Esophagus muscularis mucosa (tissue), 4 donors: ENCODE results near the gene SLC25A26. TPM values are rescaled to one million over a fixed set of nuclear protein-coding genes. Genes with fewer than 3 reads are reported as not detected.
A peak's percentile ranks its signal among the peaks of the same experiment; 100 is the strongest.

ENCODE experiments used
- DNase-seq: peaks from one replicate; pipeline ENCODE4 v3.0.0-alpha.2; 2017; ENCODE audit errors: extremely low spot score
- H3K27ac ChIP-seq, 4 donors: fragments of 200-600 bp; sonication (generic); replicated peaks in 1 of 4; 1 replicate in 3 of 4; 2 replicates in 1 of 4; pipeline ENCODE4 v1.5.1; 2016 to 2019; ENCODE audit warnings: mild to moderate bottlenecking in 1 of 4
- H3K27me3 ChIP-seq, 4 donors: fragments of 200-600 bp; sonication (generic); one replicate each; pipeline versions ENCODE4 v1.5.1 to v1.6.0; 2016 to 2019
- H3K36me3 ChIP-seq, 4 donors: fragments of 200-600 bp; sonication (generic); one replicate each; pipeline ENCODE4 v1.5.1; 2016 to 2019
- H3K4me1 ChIP-seq, 4 donors: fragments of 200-600 bp; sonication (generic); one replicate each; pipeline ENCODE4 v1.5.1; 2016 to 2019
- H3K4me3 ChIP-seq, 4 donors: fragments of 200-600 bp; sonication (generic); 1 replicate in 2 of 4; 2 replicates in 2 of 4; pipeline ENCODE4 v1.5.1; 2016 to 2019; ENCODE audit warnings: mild to moderate bottlenecking in 4 of 4, moderate library complexity in 1 of 4
- H3K9me3 ChIP-seq, 4 donors: fragments of 200-600 bp; sonication (generic); 1 replicate in 3 of 4; 2 replicates in 1 of 4; pipeline ENCODE4 v1.5.1; 2016 to 2019
- CTCF ChIP-seq, 3 experiments: fragments of 200-600 bp in 2 of 3; fragments of 450-650 bp in 1 of 3; sonication (generic) in 2 of 3; IDR thresholded peaks; one replicate each; pipeline ENCODE4 v1.5.1; 2017 to 2019; ENCODE audit warnings: antibody characterized with exemption in 3 of 3, mild to moderate bottlenecking in 2 of 3, moderate library complexity in 1 of 3
- EP300 ChIP-seq: sonication (generic); formaldehyde crosslinking; IDR thresholded peaks from one replicate; pipeline ENCODE4 v1.6.1; 2017; ENCODE audit warnings: antibody characterized with exemption
- POLR2A ChIP-seq: fragments of 450-650 bp; IDR thresholded peaks from one replicate; pipeline ENCODE4 v1.6.1; 2017; ENCODE audit warnings: antibody characterized with exemption, moderate library complexity, mild to moderate bottlenecking, low read depth
- POLR2AphosphoS5 ChIP-seq, 2 donors: sonication (generic); formaldehyde crosslinking; IDR thresholded peaks; one replicate each; pipeline ENCODE4 v1.6.1; 2017; ENCODE audit warnings: antibody characterized with exemption in 2 of 2
- WGBS: methylation state at CpG from one replicate; pipeline ENCODE4 v1.1.5; 2018; 5-methylcytosine and 5-hydroxymethylcytosine counted together
- intact Hi-C: fragments of 100-400 bp; cut with DNase I; formaldehyde crosslinking; loops from one replicate; pipeline ENCODE4 v1.15.1; 2023
- total RNA-seq, 4 donors: library from RNA; depleted of rRNA; stranded (reverse); fragments of >200 nt; gene quantifications; one replicate each; pipeline versions ENCODE4 v1.1.0 to v1.2.1, GENCODE V29; 2016

Gene SLC25A26
- total RNA-seq, 4 donors from 2014 or later, result 23.0 to 39.0 (median 26.0) TPM

GRCh38 chr3:66396161-66396760 is 175.5 kb downstream of the SLC25A26 start:
- 91% methylated on average over 12 of the region's 13 CpGs for WGBS
- no peaks in the 10 kb centered on the region for H3K9me3 ChIP-seq
- intact Hi-C loops, result no loop called here
- H3K36me3 ChIP-seq, result peaks cover 23 to 91% (median 66%) of the 10 kb centered on the region in 4 donors
- TF ChIP-seq POLR2AphosphoS5 (IDR thresholded peaks at IDR 0.05), result no peak
- no peak for TF ChIP-seq POLR2A
- TF ChIP-seq CTCF (IDR thresholded peaks at IDR 0.05), result no peak
- no peak for TF ChIP-seq EP300
- no peaks in the 10 kb centered on the region for H3K27me3 ChIP-seq
- no peak overlapping the region for H3K4me3 ChIP-seq
- H3K4me1 ChIP-seq, result peaks cover 35 to 70% (median 63%) of the 10 kb centered on the region in 4 donors
- no peak overlapping the region for H3K27ac ChIP-seq
- no peak for DNase-seq

GRCh38 chr3:66396888-66397287 is 176.1 kb downstream of the SLC25A26 start:
- no peak for DNase-seq
- peaks cover 23 to 87% (median 65%) of the 10 kb centered on the region in 4 donors for H3K36me3 ChIP-seq
- WGBS, result 85% methylated on average over 9 of the region's 9 CpGs
- H3K4me1 ChIP-seq, result peaks cover 40 to 76% (median 70%) of the 10 kb centered on the region in 4 donors
- H3K4me3 ChIP-seq, result no peak overlapping the region
- H3K27me3 ChIP-seq, result no peaks in the 10 kb centered on the region
- H3K9me3 ChIP-seq, result no peaks in the 10 kb centered on the region
- TF ChIP-seq POLR2A, result no peak
- TF ChIP-seq CTCF (IDR thresholded peaks at IDR 0.05), result no peak
- no peak for TF ChIP-seq POLR2AphosphoS5 (IDR thresholded peaks at IDR 0.05)
- TF ChIP-seq EP300, result no peak
- H3K27ac ChIP-seq, result no peak overlapping the region
- intact Hi-C loops, result no loop called here

DNA sequence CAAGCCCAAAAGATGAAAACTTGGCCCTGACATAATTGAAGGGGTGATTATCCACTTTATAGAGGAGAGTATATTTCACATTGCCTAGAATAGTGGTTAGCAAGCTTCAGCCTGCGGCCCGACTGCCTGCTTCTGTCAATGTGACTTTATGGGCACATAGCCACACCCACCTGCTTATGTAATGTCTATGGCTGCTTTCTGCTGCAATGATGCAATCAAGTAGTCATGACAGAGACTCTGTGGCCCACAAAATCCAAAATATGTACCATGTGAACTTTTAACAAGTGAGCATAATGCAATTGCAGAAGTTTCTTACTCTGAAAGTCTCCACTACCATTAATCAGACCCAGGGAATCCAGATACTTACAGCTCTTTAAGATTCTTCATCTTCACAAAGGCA is 176.9 kb downstream of the SLC25A26 start:
- no peaks in the 10 kb centered on the region for H3K9me3 ChIP-seq
- TF ChIP-seq POLR2AphosphoS5 (IDR thresholded peaks at IDR 0.05) (no peak), CTCF (IDR thresholded peaks at IDR 0.05) (no peak), EP300 (no peak)
- H3K4me3 ChIP-seq, result no peak overlapping the region
- peak overlapping the region in 1 of 4 donors; percentile 29 for H3K27ac ChIP-seq
- no peak for DNase-seq
- H3K27me3 ChIP-seq, result no peaks in the 10 kb centered on the region
- peaks cover 43 to 79% (median 74%) of the 10 kb centered on the region in 4 donors for H3K4me1 ChIP-seq
- intact Hi-C loops, result no loop called here
- H3K36me3 ChIP-seq, result peaks cover 19 to 84% (median 57%) of the 10 kb centered on the region in 4 donors
- WGBS, result 54% methylated on average over 2 of the region's 2 CpGs

GRCh38 chr3:66398228-66399025 is 177.6 kb downstream of the SLC25A26 start:
- H3K4me3 ChIP-seq, result no peak overlapping the region
- intact Hi-C loops, result no loop called here
- peaks cover 19 to 81% (median 55%) of the 10 kb centered on the region in 4 donors for H3K36me3 ChIP-seq
- H3K9me3 ChIP-seq, result no peaks in the 10 kb centered on the region
- 95% methylated on average over 8 of the region's 9 CpGs for WGBS
- peak overlapping the region in 2 of 4 donors; percentile 24 to 29 for H3K27ac ChIP-seq
- no peak for DNase-seq
- TF ChIP-seq POLR2A (no peak), EP300 (no peak), POLR2AphosphoS5 (IDR thresholded peaks at IDR 0.05) (no peak)
- peaks cover 39 to 79% (median 74%) of the 10 kb centered on the region in 4 donors for H3K4me1 ChIP-seq
- H3K27me3 ChIP-seq, result no peaks in the 10 kb centered on the region

DNA sequence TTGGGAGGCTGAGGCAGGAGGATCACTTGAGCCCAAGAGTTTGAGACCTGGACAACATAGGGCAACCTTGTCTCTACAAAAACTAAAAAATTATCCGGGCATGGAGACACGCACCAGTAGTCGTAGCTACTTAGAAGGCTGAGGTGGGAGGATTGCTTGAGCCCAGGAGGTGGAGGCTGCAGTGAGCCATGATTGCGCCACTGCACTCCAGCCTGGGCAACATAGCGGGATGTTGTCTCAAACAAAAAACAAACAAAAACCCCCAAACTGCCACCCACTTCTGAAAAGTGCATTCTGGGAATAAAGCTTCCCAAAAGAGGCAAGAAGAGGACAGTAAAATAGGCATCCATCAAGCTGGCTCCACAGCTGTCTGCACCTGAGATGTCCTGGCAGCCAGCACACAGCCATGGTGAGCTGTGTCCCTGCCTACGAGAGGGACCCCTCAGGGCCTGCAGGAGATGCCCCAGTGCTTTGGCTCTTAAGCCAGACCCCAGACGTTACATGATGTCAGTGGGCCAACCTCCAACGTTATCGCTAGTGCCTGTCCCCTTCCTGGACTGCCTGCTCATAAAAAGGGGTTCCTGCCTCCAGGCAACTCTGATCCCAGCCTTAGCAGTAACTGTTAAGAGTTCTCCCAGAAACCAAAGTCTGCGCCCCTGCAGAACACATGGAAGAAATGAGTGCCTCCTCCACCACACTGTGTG is 178.9 kb downstream of the SLC25A26 start:
- Histone ChIP-seq H3K4me3 (no peak overlapping the region), H3K36me3 (peaks cover 14 to 81% (median 57%) of the 10 kb centered on the region in 4 donors), H3K27me3 (no peaks in the 10 kb centered on the region), H3K4me1 (peaks cover 28 to 79% (median 75%) of the 10 kb centered on the region in 4 donors), H3K27ac (no peak overlapping the region), H3K9me3 (no peaks in the 10 kb centered on the region)
- TF ChIP-seq POLR2A (no peak), EP300 (no peak), POLR2AphosphoS5 (IDR thresholded peaks at IDR 0.05) (no peak), CTCF (IDR thresholded peaks at IDR 0.05) (no peak)
- intact Hi-C loops, result loop anchor here (10.0 kb wide), 2 partner anchors 125 to 325 kb away; no protein-coding TSS in a partner anchor
- 93% methylated on average over 8 of the region's 10 CpGs for WGBS
- DNase-seq, result no peak
